Osteocyte (in vitro differentiated cells): ENCODE results near the gene CLIC4. TPM values are rescaled to one million over a fixed set of nuclear protein-coding genes. Genes with fewer than 3 reads are reported as not detected.
A peak's percentile ranks its signal among the peaks of the same experiment; 100 is the strongest.
"Not testable (repeated sequence)": the region's sequence is repeated elsewhere in the genome, so short reads cannot be mapped to it uniquely, and the experiment has no call there.

ENCODE experiments used
- DNase-seq: peaks from one replicate; pipeline ENCODE4 v3.0.0; 2021; ENCODE audit warnings: mixed read lengths; ENCODE audit not compliant: unreplicated experiment; ENCODE audit errors: extremely low spot score
- H3K27ac Mint-ChIP-seq: one replicate; pipeline ENCODE4 v1.8.0; 2021; ENCODE audit warnings: mild to moderate bottlenecking, mixed read lengths; ENCODE audit not compliant: unreplicated experiment
- H3K27me3 Mint-ChIP-seq: one replicate; pipeline ENCODE4 v1.8.0; 2021; ENCODE audit warnings: mixed read lengths; ENCODE audit not compliant: unreplicated experiment
- H3K36me3 Mint-ChIP-seq: one replicate; pipeline ENCODE4 v1.8.0; 2021; ENCODE audit warnings: mixed read lengths; ENCODE audit not compliant: unreplicated experiment
- H3K4me1 Mint-ChIP-seq: one replicate; pipeline ENCODE4 v1.8.0; 2021; ENCODE audit warnings: mixed read lengths; ENCODE audit not compliant: unreplicated experiment
- H3K4me3 Mint-ChIP-seq: one replicate; pipeline ENCODE4 v1.8.0; 2021; ENCODE audit warnings: mild to moderate bottlenecking, moderate library complexity, mixed read lengths; ENCODE audit not compliant: unreplicated experiment
- H3K9me3 Mint-ChIP-seq: one replicate; pipeline ENCODE4 v1.8.0; 2021; ENCODE audit warnings: mixed read lengths; ENCODE audit not compliant: unreplicated experiment
- long read RNA-seq: library from polyadenylated mRNA; unstranded; transcript quantifications from one replicate; pipeline ENCODE4 v2.0.0, GENCODE V29; 2021
- total RNA-seq: library from RNA; stranded (reverse); gene quantifications from 2 replicates; pipeline ENCODE4 v1.2.1, GENCODE V29; 2021
- TF ChIP-seq, protein P1 (sequence below): fragments of 200-600 bp; sonication (generic); IDR thresholded peaks from 2 replicates; pipeline ENCODE4 v1.5.0; 2021; ENCODE audit warnings: antibody characterized with exemption, mild to moderate bottlenecking, moderate library complexity

CLIC4 gene
- total RNA-seq = 369 and 370 TPM in 2 replicates
- long read RNA-seq, full-length matches to known transcripts = 1,014 of 1,186 reads
- long read RNA-seq, partial matches to known transcripts = 151 of 1,186 reads
- long read RNA-seq, other reads (novel, unspliced or antisense) = 21 of 1,186 reads

DNA sequence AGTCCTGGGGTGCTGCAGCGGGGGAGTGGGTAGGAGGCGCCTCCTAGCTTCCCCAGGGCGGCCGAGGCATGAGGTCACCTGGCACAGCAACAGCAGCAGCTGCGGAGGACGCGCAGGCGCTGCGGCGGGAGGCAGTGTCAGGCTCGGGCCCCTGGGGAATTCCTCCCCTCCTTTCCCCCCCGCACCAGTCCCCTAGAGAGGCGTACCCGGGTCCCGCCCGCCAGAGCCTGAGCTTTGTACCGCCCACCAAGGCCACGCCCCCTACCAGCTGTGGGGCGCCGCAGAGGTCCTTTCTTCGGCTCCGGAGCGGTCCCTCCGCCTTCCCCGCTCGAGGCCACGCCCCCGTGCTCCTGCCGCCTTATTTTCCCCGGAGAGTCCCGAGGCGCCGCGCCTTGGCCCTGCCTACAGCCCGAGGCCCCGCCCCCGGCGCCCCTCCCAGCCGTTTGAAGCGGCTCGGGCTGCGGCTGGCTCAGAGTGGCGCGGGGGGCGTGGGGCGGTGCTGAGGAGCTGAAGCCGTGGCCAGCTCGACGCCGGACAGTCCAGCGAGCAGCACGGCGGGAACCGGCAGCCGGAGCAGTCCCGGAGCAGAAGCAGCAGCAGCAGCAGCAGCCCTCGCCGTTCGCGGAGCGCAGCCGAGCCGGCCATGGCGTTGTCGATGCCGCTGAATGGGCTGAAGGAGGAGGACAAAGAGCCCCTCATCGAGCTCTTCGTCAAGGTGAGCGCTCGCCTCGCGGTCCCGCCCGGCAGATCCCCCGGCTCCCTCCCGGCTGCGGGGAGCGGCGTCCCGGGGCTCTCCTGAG lies at the start of gene CLIC4:
Gene CLIC4 (plus strand): TSS at position 537 of the 800 bp plus-strand sequence. CDS start 107 bp downstream, at position 644.
- Mint-ChIP-seq H3K9me3 (no peaks in the 10 kb centered on the region), H3K4me1 (peaks cover 67% of the 10 kb centered on the region), H3K36me3 (peaks cover 12% of the 10 kb centered on the region), H3K27me3 (no peaks in the 10 kb centered on the region), H3K27ac (peak within 1 kb of the TSS; percentile 97), H3K4me3 (peak within 1 kb of the TSS; percentile 97)
- TF ChIP-seq, protein P1, sequence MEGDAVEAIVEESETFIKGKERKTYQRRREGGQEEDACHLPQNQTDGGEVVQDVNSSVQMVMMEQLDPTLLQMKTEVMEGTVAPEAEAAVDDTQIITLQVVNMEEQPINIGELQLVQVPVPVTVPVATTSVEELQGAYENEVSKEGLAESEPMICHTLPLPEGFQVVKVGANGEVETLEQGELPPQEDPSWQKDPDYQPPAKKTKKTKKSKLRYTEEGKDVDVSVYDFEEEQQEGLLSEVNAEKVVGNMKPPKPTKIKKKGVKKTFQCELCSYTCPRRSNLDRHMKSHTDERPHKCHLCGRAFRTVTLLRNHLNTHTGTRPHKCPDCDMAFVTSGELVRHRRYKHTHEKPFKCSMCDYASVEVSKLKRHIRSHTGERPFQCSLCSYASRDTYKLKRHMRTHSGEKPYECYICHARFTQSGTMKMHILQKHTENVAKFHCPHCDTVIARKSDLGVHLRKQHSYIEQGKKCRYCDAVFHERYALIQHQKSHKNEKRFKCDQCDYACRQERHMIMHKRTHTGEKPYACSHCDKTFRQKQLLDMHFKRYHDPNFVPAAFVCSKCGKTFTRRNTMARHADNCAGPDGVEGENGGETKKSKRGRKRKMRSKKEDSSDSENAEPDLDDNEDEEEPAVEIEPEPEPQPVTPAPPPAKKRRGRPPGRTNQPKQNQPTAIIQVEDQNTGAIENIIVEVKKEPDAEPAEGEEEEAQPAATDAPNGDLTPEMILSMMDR = peak; percentile 22
- peak; percentile 100 for DNase-seq

DNA sequence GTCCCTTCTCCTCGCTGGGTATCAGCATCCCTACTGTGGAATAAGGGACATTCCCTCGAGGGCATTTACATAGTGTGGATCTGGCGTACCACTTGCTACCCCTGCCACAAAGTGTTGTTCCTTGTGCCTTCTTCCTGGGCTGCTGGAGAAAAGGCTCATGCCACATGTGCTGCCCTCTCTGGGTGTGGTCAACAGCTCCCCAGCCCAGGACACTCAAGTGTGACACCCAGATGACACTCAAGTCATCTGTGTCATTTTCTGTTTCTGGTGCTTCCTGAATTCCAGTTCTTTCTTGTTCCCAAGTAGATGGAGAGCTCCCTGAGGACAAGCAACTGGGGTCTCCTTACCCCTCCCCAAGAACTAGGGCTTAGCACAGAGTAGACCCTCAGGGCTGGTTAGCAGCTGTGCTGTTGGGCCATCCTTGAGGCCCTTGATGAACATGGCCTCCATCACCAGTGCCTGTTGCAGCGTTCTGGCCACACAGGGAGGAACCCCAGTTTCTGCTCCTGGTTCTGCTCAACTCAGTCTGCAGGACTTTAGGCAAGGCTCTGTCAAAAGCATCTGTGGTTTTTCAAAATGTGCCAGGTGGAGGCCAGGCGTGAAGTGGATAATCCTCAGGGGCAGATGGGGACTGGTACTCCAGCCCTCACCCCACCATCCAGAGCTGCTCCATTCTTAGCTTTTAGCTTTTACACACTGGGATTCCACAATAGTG lies 49.0 kb upstream of the CLIC4 start:
- H3K4me3 Mint-ChIP-seq = no peak overlapping the region
- TF ChIP-seq, protein P1 = no peak
- DNase-seq = no peak
- H3K27ac Mint-ChIP-seq = no peak overlapping the region
- H3K27me3 Mint-ChIP-seq = no peaks in the 10 kb centered on the region
- no peaks in the 10 kb centered on the region for H3K36me3 Mint-ChIP-seq
- peaks cover 13% of the 10 kb centered on the region for H3K4me1 Mint-ChIP-seq
- no peaks in the 10 kb centered on the region for H3K9me3 Mint-ChIP-seq

DNA sequence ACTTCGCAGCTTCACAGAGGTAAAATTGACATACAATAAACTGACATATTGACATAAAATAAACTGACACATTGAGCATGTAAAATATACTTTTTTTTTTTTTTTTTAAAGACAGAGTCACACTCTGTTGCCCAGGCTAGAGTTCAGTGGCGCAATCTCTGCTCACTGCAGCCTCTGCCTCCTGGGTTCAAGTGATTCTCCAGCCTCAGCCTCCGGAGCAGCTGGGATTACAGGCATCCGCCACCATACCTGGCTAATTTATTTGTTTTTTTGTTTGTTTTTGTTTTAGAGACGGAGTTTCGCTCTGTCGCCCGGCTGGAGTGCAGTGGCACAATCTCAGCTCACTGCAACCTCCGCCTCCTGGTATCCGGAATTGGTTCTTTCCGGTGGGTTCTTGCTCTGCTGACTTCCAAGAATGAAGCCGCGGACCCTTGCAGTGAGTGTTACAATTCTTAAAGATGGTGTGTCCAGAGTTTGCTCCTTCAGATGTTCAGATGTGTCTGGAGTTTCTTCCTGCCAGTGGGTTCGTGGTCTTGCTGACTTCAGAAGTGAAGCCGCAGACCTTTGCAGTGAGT lies 48.4 kb upstream of the CLIC4 start:
- Mint-ChIP-seq H3K4me1 (peaks cover 13% of the 10 kb centered on the region), H3K36me3 (no peaks in the 10 kb centered on the region), H3K9me3 (no peaks in the 10 kb centered on the region), H3K4me3 (no peak overlapping the region), H3K27me3 (no peaks in the 10 kb centered on the region), H3K27ac (no peak overlapping the region)
- no peak for DNase-seq
- TF ChIP-seq, protein P1 = no peak

GRCh38 chr1:24697453-24698001 lies 47.7 kb upstream of the CLIC4 start:
- not testable (repeated sequence) for H3K27ac Mint-ChIP-seq, DNase-seq, H3K4me3 Mint-ChIP-seq, H3K36me3 Mint-ChIP-seq, H3K27me3 Mint-ChIP-seq, H3K9me3 Mint-ChIP-seq
- peaks cover 13% of the 10 kb centered on the region for H3K4me1 Mint-ChIP-seq

DNA sequence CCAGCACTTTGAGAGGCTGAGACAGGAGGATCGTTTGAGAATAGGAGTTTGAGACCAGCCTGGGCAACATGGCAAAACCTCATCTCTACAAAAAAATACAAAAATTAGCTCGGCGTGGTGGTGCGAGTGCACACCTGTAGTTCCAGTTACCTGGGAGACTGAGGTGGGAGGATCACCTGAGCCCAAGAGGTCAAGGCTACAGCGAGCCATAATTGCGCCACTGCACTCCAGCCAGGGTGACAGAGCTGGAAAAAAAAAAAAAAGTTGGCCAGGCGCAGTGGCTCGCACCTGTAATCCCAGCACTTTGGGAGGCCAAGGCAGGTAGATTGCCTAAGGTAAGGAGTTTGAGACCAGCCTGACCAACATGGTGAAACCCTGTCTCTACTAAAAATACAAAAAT lies 46.9 kb upstream of the CLIC4 start:
- not testable (repeated sequence) for H3K9me3 Mint-ChIP-seq, H3K27me3 Mint-ChIP-seq, H3K27ac Mint-ChIP-seq, DNase-seq, H3K36me3 Mint-ChIP-seq, H3K4me3 Mint-ChIP-seq
- H3K4me1 Mint-ChIP-seq = peaks cover 13% of the 10 kb centered on the region
